HG02642 (cell line): Measurements from ENCODE around the gene AP3S1.
"Not testable (repeated sequence)": the region's sequence is repeated elsewhere in the genome, so short reads cannot be mapped to it uniquely, and the experiment has no call there.

ENCODE experiments used
- ATAC-seq: cut with Tn5 transposase; IDR thresholded peaks from one replicate; pipeline ENCODE4 v1.9.1; 2021; ENCODE audit warnings: mild to moderate bottlenecking; ENCODE audit not compliant: unreplicated experiment, poor library complexity

The AP3S1 gene

GRCh38 chr5:115820846-115821245 lies 20.9 kb upstream of the AP3S1 start:
- ATAC-seq, result no peak

- ATAC-seq, result not testable (repeated sequence)
Measured at GRCh38 chr5:115824983-115825382, 16.8 kb upstream of the AP3S1 start.

- no peak for ATAC-seq
Measured at GRCh38 chr5:115825948-115826347, 15.8 kb upstream of the AP3S1 start.

GRCh38 chr5:115829913-115830312 lies 11.8 kb upstream of the AP3S1 start:
- no peak for ATAC-seq

GRCh38 chr5:115831163-115831768 lies 10.5 kb upstream of the AP3S1 start:
- peak; percentile 73 for ATAC-seq

- ATAC-seq, result no peak
Measured at GRCh38 chr5:115835481-115835880, 6.3 kb upstream of the AP3S1 start.

- ATAC-seq, result no peak
Measured at GRCh38 chr5:115838885-115839518, 2.7 kb upstream of the AP3S1 start.

GRCh38 chr5:115840873-115841272 lies 862 bp upstream of the AP3S1 start:
- ATAC-seq, result no peak

- peak; percentile 40 for ATAC-seq
Measured at GRCh38 chr5:115842089-115842935, 577 bp downstream of the AP3S1 start.

GRCh38 chr5:115842952-115843351 lies 1.2 kb downstream of the AP3S1 start:
- ATAC-seq, result no peak

GRCh38 chr5:115843444-115844130 lies 1.9 kb downstream of the AP3S1 start:
- no peak for ATAC-seq

- ATAC-seq, result no peak
Measured at GRCh38 chr5:115844321-115844817, 2.6 kb downstream of the AP3S1 start.

- no peak for ATAC-seq
Measured at GRCh38 chr5:115847290-115847689, 5.6 kb downstream of the AP3S1 start.

- no peak for ATAC-seq
Measured at GRCh38 chr5:115849258-115849798, 7.6 kb downstream of the AP3S1 start.

- no peak for ATAC-seq
Measured at GRCh38 chr5:115850744-115851416, 9.1 kb downstream of the AP3S1 start.

- ATAC-seq, result no peak
Measured at GRCh38 chr5:115854139-115854538, 12.4 kb downstream of the AP3S1 start.

GRCh38 chr5:115855959-115856358 lies 14.2 kb downstream of the AP3S1 start:
- no peak for ATAC-seq

GRCh38 chr5:115857057-115857479 lies 15.3 kb downstream of the AP3S1 start:
- no peak for ATAC-seq

GRCh38 chr5:115857626-115858349 lies 16.1 kb downstream of the AP3S1 start:
- ATAC-seq, result no peak
